ENCODE measurements around the gene FOXN3. TPM values are rescaled to one million over a fixed set of nuclear protein-coding genes. Genes with fewer than 3 reads are reported as not detected.
A peak's percentile ranks its signal among the peaks of the same experiment; 100 is the strongest.

FOXN3 gene
- total RNA-seq, 4 donors from 2014 or later, result 129 to 213 (median 163) TPM

DNA sequence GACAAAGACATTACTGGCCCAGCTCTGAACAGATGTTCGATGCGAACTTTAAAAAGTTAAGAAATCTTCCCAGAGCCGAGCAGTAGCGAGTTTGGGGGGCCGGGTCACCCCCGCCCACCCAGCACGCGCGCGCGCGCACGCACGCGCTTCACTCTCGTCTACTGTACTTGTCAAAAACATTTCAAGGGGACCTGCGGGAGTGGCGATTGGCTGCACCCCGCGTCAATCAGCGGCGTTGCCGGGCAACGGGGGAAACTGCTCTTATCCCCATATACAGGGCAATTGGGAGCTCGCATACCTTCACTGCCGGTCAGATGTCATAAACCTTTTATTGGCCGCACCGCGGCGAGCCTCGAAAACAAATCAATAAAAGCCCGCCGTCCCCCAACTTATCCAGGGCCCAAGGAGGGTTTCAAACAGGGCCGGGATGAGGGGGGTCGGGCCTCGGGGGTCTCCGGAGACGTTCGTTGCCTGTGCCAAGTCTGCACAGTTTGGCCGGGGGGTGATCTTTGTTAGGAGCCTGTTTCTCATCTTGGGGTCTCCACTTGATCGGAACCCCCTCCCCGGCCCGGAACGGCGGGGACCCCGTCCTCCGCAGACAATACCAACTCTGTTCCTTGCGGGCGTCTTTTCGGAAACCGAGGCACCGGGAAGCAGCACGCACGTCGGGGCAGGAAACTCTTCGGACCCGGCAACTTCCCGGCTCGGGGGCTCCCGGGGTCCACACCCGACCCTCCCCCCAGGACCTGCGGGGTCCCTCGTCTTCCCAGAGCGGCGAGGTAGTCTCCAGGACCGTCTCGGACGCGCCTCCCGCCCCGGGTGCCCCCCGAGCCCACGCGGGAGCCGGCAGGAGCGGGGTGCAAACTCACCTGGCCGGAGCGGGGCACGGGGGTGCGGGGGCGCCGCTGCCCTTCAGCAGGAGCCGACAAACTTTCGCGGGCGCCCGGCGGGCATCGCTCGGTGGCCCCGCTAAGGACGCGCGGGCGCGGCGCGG is 734 bp downstream of the FOXN3 start:
- DNase-seq, result peak; percentile 95 to 100 (median 100)
- Histone ChIP-seq H3K4me3 (peak overlapping the region; percentile 74 to 100 (median 90)), H3K4me1 (peaks cover 0 to 33% (median 2%) of the 10 kb centered on the region in 4 donors), H3K36me3 (peaks cover 0 to 12% (median 0%) of the 10 kb centered on the region in 3 donors), H3K9me3 (no peaks in the 10 kb centered on the region), H3K27me3 (no peaks in the 10 kb centered on the region), H3K27ac (peak overlapping the region; percentile 92 to 99 (median 96))
- TF ChIP-seq CTCF (IDR thresholded peaks at IDR 0.05) (no peak), POLR2A (IDR thresholded peaks at IDR 0.05) (peak in 1 of 2 donors; percentile 37)

- TF ChIP-seq POLR2A (IDR thresholded peaks at IDR 0.05) (no peak), CTCF (IDR thresholded peaks at IDR 0.05) (no peak)
- peaks cover 0 to 34% (median 2%) of the 10 kb centered on the region in 4 donors for H3K4me1 ChIP-seq
- DNase-seq, result no peak
Measured at GRCh38 chr14:89415159-89415558, 1.9 kb downstream of the FOXN3 start.

GRCh38 chr14:89411976-89412375 is 5.1 kb downstream of the FOXN3 start:
- Histone ChIP-seq H3K4me3 (no peak overlapping the region), H3K27ac (no peak overlapping the region), H3K9me3 (no peaks in the 10 kb centered on the region), H3K27me3 (no peaks in the 10 kb centered on the region), H3K4me1 (peaks cover 0 to 36% (median 0%) of the 10 kb centered on the region in 4 donors), H3K36me3 (peaks cover 0 to 23% (median 0%) of the 10 kb centered on the region in 3 donors)
- TF ChIP-seq CTCF (IDR thresholded peaks at IDR 0.05) (no peak), POLR2A (IDR thresholded peaks at IDR 0.05) (no peak)
- DNase-seq, result no peak

More at GRCh38 chr14:89415159-89415558, 1.9 kb downstream of the FOXN3 start:
- H3K9me3 ChIP-seq, result no peaks in the 10 kb centered on the region
- peak overlapping the region in 3 of 4 donors; percentile 86 to 100 (median 95) for H3K4me3 ChIP-seq
- no peaks in the 10 kb centered on the region for H3K27me3 ChIP-seq
- H3K36me3 ChIP-seq, result peaks cover 0 to 19% (median 0%) of the 10 kb centered on the region in 3 donors
- peak overlapping the region in 3 of 4 donors; percentile 1 to 99 (median 96) for H3K27ac ChIP-seq

- DNase-seq, result peak in 1 of 3 donors; percentile 42
- H3K9me3 ChIP-seq, result no peaks in the 10 kb centered on the region
- H3K36me3 ChIP-seq, result peaks cover 0 to 23% (median 0%) of the 10 kb centered on the region in 3 donors
- H3K4me1 ChIP-seq, result peaks cover 0 to 36% (median 0%) of the 10 kb centered on the region in 4 donors
- H3K4me3 ChIP-seq, result no peak overlapping the region
- TF ChIP-seq POLR2A (IDR thresholded peaks at IDR 0.05), result no peak
- no peak for TF ChIP-seq CTCF (IDR thresholded peaks at IDR 0.05)
- peak overlapping the region in 1 of 4 donors; percentile 4 for H3K27ac ChIP-seq
- no peaks in the 10 kb centered on the region for H3K27me3 ChIP-seq
Measured at GRCh38 chr14:89409961-89410360, 7.1 kb downstream of the FOXN3 start.

DNA sequence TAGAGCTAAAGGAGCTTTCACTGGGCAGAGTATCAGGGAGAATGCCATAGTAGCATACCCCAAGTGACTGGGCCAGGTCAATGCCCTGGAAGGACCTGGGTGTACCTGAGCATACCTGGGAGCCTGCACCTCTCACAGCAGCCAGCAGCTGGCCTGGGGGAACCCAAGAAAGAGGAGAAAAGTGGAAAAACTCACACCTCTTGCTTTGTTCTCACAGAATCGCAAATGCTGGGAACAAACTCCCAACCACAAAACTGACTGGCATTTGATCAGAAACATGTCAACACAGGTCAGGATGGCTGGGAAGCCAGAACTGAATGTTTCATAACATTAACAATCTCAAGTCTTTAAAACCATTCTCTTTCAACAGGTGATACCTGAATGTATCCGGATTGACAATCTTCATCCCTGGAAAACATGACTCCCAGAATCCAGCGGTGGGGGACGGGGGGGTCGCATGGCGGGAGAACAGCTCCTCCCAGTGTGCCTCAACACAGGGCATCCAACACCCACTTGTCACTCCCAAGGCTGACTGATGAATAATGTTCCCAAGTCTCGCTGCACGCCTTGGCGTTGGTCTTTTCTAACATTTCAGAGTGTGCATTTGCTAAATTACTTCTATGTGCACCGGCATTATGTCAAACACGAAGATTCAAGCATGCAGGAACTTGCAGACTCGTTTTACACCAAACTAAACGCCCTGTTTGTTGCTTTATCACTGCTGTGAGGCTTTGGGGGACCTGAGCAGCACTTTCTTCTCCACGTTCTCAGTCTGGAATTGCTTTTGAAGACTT is 7.9 kb downstream of the FOXN3 start:
- DNase-seq, result peak in 1 of 3 donors; percentile 36
- Histone ChIP-seq H3K4me3 (no peak overlapping the region), H3K27me3 (no peaks in the 10 kb centered on the region), H3K36me3 (peaks cover 0 to 23% (median 0%) of the 10 kb centered on the region in 3 donors), H3K4me1 (peaks cover 0 to 34% (median 0%) of the 10 kb centered on the region in 4 donors), H3K9me3 (no peaks in the 10 kb centered on the region), H3K27ac (no peak overlapping the region)
- no peak for TF ChIP-seq POLR2A (IDR thresholded peaks at IDR 0.05)
- no peak for TF ChIP-seq CTCF (IDR thresholded peaks at IDR 0.05)
